HL-60 (cell line): Measurements from ENCODE around the gene CSRNP3.

Experiments
- CTCF ChIP-seq: IDR thresholded peaks from one replicate; pipeline ENCODE4 v1.5.1; 2011; ENCODE audit warnings: low read length, control low read depth, inconsistent platforms; ENCODE audit not compliant: insufficient read depth
- SPI1 ChIP-seq: IDR thresholded peaks from 2 replicates; pipeline ENCODE4 v1.6.1; 2012; ENCODE audit warnings: low read depth, mild to moderate bottlenecking, borderline replicate concordance
- TF ChIP-seq, protein P1 (sequence below): IDR thresholded peaks from 2 replicates; pipeline ENCODE4 v1.6.1; 2012; ENCODE audit warnings: low read depth; ENCODE audit not compliant: insufficient replicate concordance

GRCh38 chr2:165524720-165525119 is 55.2 kb downstream of the CSRNP3 start:
- no peak for TF ChIP-seq CTCF
- TF ChIP-seq, protein P1, sequence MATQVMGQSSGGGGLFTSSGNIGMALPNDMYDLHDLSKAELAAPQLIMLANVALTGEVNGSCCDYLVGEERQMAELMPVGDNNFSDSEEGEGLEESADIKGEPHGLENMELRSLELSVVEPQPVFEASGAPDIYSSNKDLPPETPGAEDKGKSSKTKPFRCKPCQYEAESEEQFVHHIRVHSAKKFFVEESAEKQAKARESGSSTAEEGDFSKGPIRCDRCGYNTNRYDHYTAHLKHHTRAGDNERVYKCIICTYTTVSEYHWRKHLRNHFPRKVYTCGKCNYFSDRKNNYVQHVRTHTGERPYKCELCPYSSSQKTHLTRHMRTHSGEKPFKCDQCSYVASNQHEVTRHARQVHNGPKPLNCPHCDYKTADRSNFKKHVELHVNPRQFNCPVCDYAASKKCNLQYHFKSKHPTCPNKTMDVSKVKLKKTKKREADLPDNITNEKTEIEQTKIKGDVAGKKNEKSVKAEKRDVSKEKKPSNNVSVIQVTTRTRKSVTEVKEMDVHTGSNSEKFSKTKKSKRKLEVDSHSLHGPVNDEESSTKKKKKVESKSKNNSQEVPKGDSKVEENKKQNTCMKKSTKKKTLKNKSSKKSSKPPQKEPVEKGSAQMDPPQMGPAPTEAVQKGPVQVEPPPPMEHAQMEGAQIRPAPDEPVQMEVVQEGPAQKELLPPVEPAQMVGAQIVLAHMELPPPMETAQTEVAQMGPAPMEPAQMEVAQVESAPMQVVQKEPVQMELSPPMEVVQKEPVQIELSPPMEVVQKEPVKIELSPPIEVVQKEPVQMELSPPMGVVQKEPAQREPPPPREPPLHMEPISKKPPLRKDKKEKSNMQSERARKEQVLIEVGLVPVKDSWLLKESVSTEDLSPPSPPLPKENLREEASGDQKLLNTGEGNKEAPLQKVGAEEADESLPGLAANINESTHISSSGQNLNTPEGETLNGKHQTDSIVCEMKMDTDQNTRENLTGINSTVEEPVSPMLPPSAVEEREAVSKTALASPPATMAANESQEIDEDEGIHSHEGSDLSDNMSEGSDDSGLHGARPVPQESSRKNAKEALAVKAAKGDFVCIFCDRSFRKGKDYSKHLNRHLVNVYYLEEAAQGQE, result no peak
- TF ChIP-seq SPI1, result no peak
